K562 (cell line): ENCODE measurements around the gene ZMIZ1. TPM values are rescaled to one million over a fixed set of nuclear protein-coding genes. Genes with fewer than 3 reads are reported as not detected.

Experiments used
- ARNT ChIP-seq, 2 experiments: fragments of 450-650 bp; IDR thresholded peaks; 2 replicates each; pipeline ENCODE4 v1.6.1; 2016; ENCODE audit warnings: mild to moderate bottlenecking in 1 of 2
- ATF1 ChIP-seq, 2 experiments: fragments of 450-650 bp in 1 of 2; IDR thresholded peaks; 2 replicates each; pipeline ENCODE4 v1.6.1; 2016; ENCODE audit warnings: missing compliant biosample characterization in 1 of 2, missing genetic modification characterization in 1 of 2
- ATF7 ChIP-seq: fragments of 450-650 bp; IDR thresholded peaks from 2 replicates; pipeline ENCODE4 v1.7.1; 2014; ENCODE audit warnings: mild to moderate bottlenecking, moderate library complexity
- BCL6 ChIP-seq: fragments of 250-450 bp; sonication (Bioruptor Pico); IDR thresholded peaks from 2 replicates; pipeline ENCODE4 v1.4.0; 2020
- CBX3 ChIP-seq, 2 experiments: IDR thresholded peaks; 1 replicate in 1 of 2; 2 replicates in 1 of 2; pipeline ENCODE4 v1.6.1; 2012; ENCODE audit warnings: inconsistent platforms in 2 of 2, low read length in 2 of 2, borderline replicate concordance in 1 of 2, control low read depth in 1 of 2
- CC2D1A ChIP-seq: fragments of 450-650 bp; IDR thresholded peaks from 2 replicates; pipeline ENCODE4 v1.6.1; 2017; ENCODE audit warnings: mild to moderate bottlenecking
- CHD2 ChIP-seq: IDR thresholded peaks from 2 replicates; pipeline ENCODE4 v1.6.1; 2011; ENCODE audit warnings: low read depth, low read length
- CREM ChIP-seq: IDR thresholded peaks from 2 replicates; pipeline ENCODE4 v1.6.1; 2014; ENCODE audit warnings: antibody characterized with exemption, low read depth
- CTBP1 ChIP-seq: fragments of 450-650 bp; IDR thresholded peaks from 2 replicates; pipeline ENCODE4 v1.6.1; 2016; ENCODE audit warnings: borderline replicate concordance
- FOXM1 ChIP-seq, 2 experiments: fragments of 450-650 bp in 1 of 2; sonication (generic) in 1 of 2; formaldehyde crosslinking in 1 of 2; IDR thresholded peaks; 2 replicates each; pipeline versions ENCODE4 v1.6.1 to v1.9.0; 2017 to 2022; ENCODE audit warnings: low read depth in 2 of 2, mild to moderate bottlenecking in 2 of 2, missing genetic modification reagents in 1 of 2, moderate library complexity in 1 of 2
- MTA1 ChIP-seq: fragments of 450-650 bp; IDR thresholded peaks from 2 replicates; pipeline ENCODE4 v1.6.1; 2017; ENCODE audit warnings: borderline replicate concordance
- MTA2 ChIP-seq: fragments of 450-650 bp; IDR thresholded peaks from 2 replicates; pipeline ENCODE4 v1.6.1; 2016; ENCODE audit warnings: low read depth
- MTA3 ChIP-seq: fragments of 450-650 bp; formaldehyde crosslinking; IDR thresholded peaks from 2 replicates; pipeline ENCODE4 v1.6.1; 2017; ENCODE audit warnings: mild to moderate bottlenecking, borderline replicate concordance
- NBN ChIP-seq: fragments of 450-650 bp; IDR thresholded peaks from 2 replicates; pipeline ENCODE4 v1.6.1; 2016; ENCODE audit warnings: low read depth, mild to moderate bottlenecking
- NR2C1 ChIP-seq, 2 experiments: fragments of 450-650 bp; IDR thresholded peaks; 2 replicates each; pipeline ENCODE4 v1.6.1; 2017; ENCODE audit warnings: mild to moderate bottlenecking in 2 of 2, antibody characterized with exemption in 1 of 2, inconsistent platforms in 1 of 2, missing compliant biosample characterization in 1 of 2, missing genetic modification characterization in 1 of 2
- NRF1 ChIP-seq, 2 experiments: fragments of 450-650 bp; IDR thresholded peaks in 1 of 2; conservative IDR thresholded peaks in 1 of 2; 2 replicates each; pipeline ENCODE4 v1.6.1; 2014; ENCODE audit warnings: mild to moderate bottlenecking in 2 of 2
- PHF8 ChIP-seq: fragments of 200-600 bp; sonication (generic); IDR thresholded peaks from 2 replicates; pipeline ENCODE4 v1.6.1; 2012; ENCODE audit warnings: mixed run types, mild to moderate bottlenecking, inconsistent platforms, low read length, moderate library complexity, borderline replicate concordance
- RBM14 ChIP-seq: fragments of 200-400 bp; formaldehyde crosslinking; IDR thresholded peaks from 2 replicates; pipeline ENCODE4 v1.6.1; 2018; ENCODE audit warnings: low read depth, mild to moderate bottlenecking, low read length, moderate library complexity, borderline replicate concordance; ENCODE audit not compliant: insufficient read depth
- RNF2 ChIP-seq: sonication (generic); IDR thresholded peaks from 2 replicates; pipeline ENCODE4 v1.6.1; 2016
- SMAD4 ChIP-seq: fragments of 250-450 bp; sonication (Bioruptor Pico); conservative IDR thresholded peaks from 2 replicates; pipeline ENCODE4 v1.8.0; 2021; ENCODE audit warnings: inconsistent platforms, mild to moderate bottlenecking, moderate library complexity
- THRB ChIP-seq: fragments of 450-650 bp; formaldehyde crosslinking; conservative IDR thresholded peaks from 2 replicates; pipeline ENCODE4 v1.4.0; 2022; ENCODE audit warnings: mild to moderate bottlenecking, missing genetic modification characterization
- ZKSCAN1 ChIP-seq: fragments of 150-350 bp; IDR thresholded peaks from 2 replicates; pipeline ENCODE4 v1.6.1; 2016; ENCODE audit warnings: low read depth, low read length
- ZNF431 ChIP-seq: sonication (generic); formaldehyde crosslinking; IDR thresholded peaks from 2 replicates; pipeline ENCODE4 v1.8.0; 2022; ENCODE audit warnings: mild to moderate bottlenecking, missing genetic modification reagents
- ZNF512 ChIP-seq: IDR thresholded peaks from 2 replicates; pipeline ENCODE4 v1.6.1; 2016; ENCODE audit warnings: missing genetic modification characterization, missing compliant biosample characterization
- ZNF740 ChIP-seq, 3 experiments: fragments of 200-800 bp in 1 of 3; sonication (Bioruptor generic) in 1 of 3; sonication (generic) in 1 of 3; formaldehyde crosslinking in 1 of 3; IDR thresholded peaks; 2 replicates each; pipeline versions ENCODE4 v1.6.1 to v1.8.0; 2016 to 2022; ENCODE audit warnings: mild to moderate bottlenecking in 2 of 3, missing compliant biosample characterization in 2 of 3, missing genetic modification characterization in 2 of 3, missing genetic modification reagents in 1 of 3
- polyA plus RNA-seq, 8 experiments: library from polyadenylated mRNA; depleted of rRNA in 4 of 8; stranded (reverse) in 5 of 8; unstranded in 3 of 8; fragments of >200 nt; fragmentation: Nextera tagmentation in 2 of 8; fragmentation: Illumina TruSeq in 1 of 8; extraction: Ambion mirVana in 2 of 8; extraction: Trizol in 1 of 8; gene quantifications; 2 replicates each; pipeline versions ENCODE4 v1.2.1 to v1.2.3, GENCODE V29; 2011 to 2014; ENCODE audit warnings: inconsistent platforms in 1 of 8, missing spikeins in 1 of 8
- total RNA-seq, 7 experiments: library from RNA; depleted of rRNA in 6 of 7; stranded (reverse); fragments of >200 nt in 6 of 7; fragmentation: Illumina TruSeq in 2 of 7; extraction: Trizol in 2 of 7; gene quantifications; 2 replicates each; pipeline versions ENCODE4 v1.2.1 to v1.2.3, GENCODE V29; 2011 to 2021; ENCODE audit warnings: low replicate concordance in 1 of 7

Gene ZMIZ1
- total and polyA plus RNA-seq, 9 of the 15 experiments (the other 6 are each of a cell fraction or from before 2014, with no cell fraction given), result 1.0 to 37.3 (median 4.3) TPM

GRCh38 chr10:79020015-79020491 lies 48.7 kb upstream of the ZMIZ1 start (continued):
- TF ChIP-seq THRB (CRISPR knock-in tag), result no peak
- TF ChIP-seq ATF1 (CRISPR knock-in tag; IDR thresholded peaks at IDR 0.05), result no peak
- TF ChIP-seq ATF1 (tag; IDR thresholded peaks at IDR 0.05), result peak; percentile 74
- TF ChIP-seq CTBP1, result peak; percentile 91
- TF ChIP-seq ZNF431, result no peak
- TF ChIP-seq ARNT (IDR thresholded peaks at IDR 0.05), result peak; percentile 39 to 84; a peak in 3 of 4 replicates
- TF ChIP-seq PHF8, result peak; percentile 14; the same call in 1 of the 2 replicates
- TF ChIP-seq ZNF512 (tag), result no peak
- peak; percentile 93; the same call in 1 of the 2 replicates for TF ChIP-seq CC2D1A
- peak; percentile 89 for TF ChIP-seq SMAD4
- no peak for TF ChIP-seq BCL6 (CRISPR knock-in tag)
- peak; percentile 44; the same call in 1 of the 2 replicates for TF ChIP-seq MTA1
- TF ChIP-seq NBN, result peak; percentile 79; the same call in 1 of the 2 replicates
- TF ChIP-seq NR2C1 (IDR thresholded peaks at IDR 0.05), result no peak
- TF ChIP-seq NR2C1 (tag; IDR thresholded peaks at IDR 0.05), result peak; percentile 58; the same call in 1 of the 2 replicates
- peak; percentile 91 for TF ChIP-seq MTA2
- TF ChIP-seq RNF2, result 0 out of 2 replicates have a peak, but pooled peaks have one; percentile 35
- peak; percentile 87 for TF ChIP-seq FOXM1 (IDR thresholded peaks at IDR 0.05; ENCODE audit: low read depth)
- no peak for TF ChIP-seq FOXM1 (CRISPR knock-in tag; IDR thresholded peaks at IDR 0.05; ENCODE audit: low read depth)
- 0 out of 2 replicates have a peak, but pooled peaks have one; percentile 58 for TF ChIP-seq ZNF740 (CRISPR knock-in tag; IDR thresholded peaks at IDR 0.05)
- TF ChIP-seq ZNF740 (tag; IDR thresholded peaks at IDR 0.05), result no peak
- TF ChIP-seq CHD2, result no peak
- TF ChIP-seq CBX3 (IDR thresholded peaks at IDR 0.05; ENCODE audit: borderline replicate concordance in 1 of 2, low read length in 2 of 2), result peak in 1 of 2 experiments; percentile 20; a peak in 1 of 3 replicates
- peak; percentile 42; the same call in 1 of the 2 replicates for TF ChIP-seq ZKSCAN1
- TF ChIP-seq CREM, result peak; percentile 72
- TF ChIP-seq ATF7, result peak; percentile 96
- TF ChIP-seq MTA3, result 0 out of 2 replicates have a peak, but pooled peaks have one; percentile 45
- no peak for TF ChIP-seq RBM14
- peak; percentile 35 to 56; a peak in 3 of 4 replicates for TF ChIP-seq NRF1 (conservative IDR thresholded peaks at IDR 0.05 in 1 of 2, IDR thresholded peaks at IDR 0.05 in 1 of 2)
